CD4-positive, CD25-positive, alpha-beta regulatory T cell (primary cell): ENCODE data around the gene MGLL. TPM values are rescaled to one million over a fixed set of nuclear protein-coding genes. Genes with fewer than 3 reads are reported as not detected.

Experiments
- ATAC-seq, 2 donors: fragments of 150-1000 bp; cut with Tn5 transposase; one replicate each; pipeline ENCODE4 v1.10.0; 2021; ENCODE audit warnings: low read depth in 2 of 2, moderate number of reproducible peaks in 2 of 2, moderate library complexity in 1 of 2
- DNase-seq, 3 donors: peaks; one replicate each; pipeline versions ENCODE4 v3.0.0 to v3.0.0-alpha.2; 2012 to 2022; ENCODE audit warnings: mixed read lengths in 1 of 3
- H3K27ac ChIP-seq: one replicate; pipeline ENCODE4 v1.7.0; 2013; ENCODE audit warnings: mild to moderate bottlenecking, low read length; ENCODE audit not compliant: insufficient read depth, poor library complexity, severe bottlenecking
- H3K27me3 ChIP-seq: one replicate; pipeline ENCODE4 v1.7.0; 2013; ENCODE audit warnings: low read length; ENCODE audit not compliant: control insufficient read depth, insufficient read depth
- H3K36me3 ChIP-seq: one replicate; pipeline ENCODE4 v1.7.0; 2013; ENCODE audit warnings: mild to moderate bottlenecking, low read length, moderate library complexity; ENCODE audit not compliant: control insufficient read depth, insufficient read depth
- H3K4me1 ChIP-seq: 2 replicates; pipeline ENCODE4 v1.7.0; 2013; ENCODE audit warnings: mild to moderate bottlenecking, low read length; ENCODE audit not compliant: insufficient read depth, control insufficient read depth, poor library complexity, severe bottlenecking
- H3K4me3 ChIP-seq: one replicate; pipeline ENCODE4 v1.7.0; 2013; ENCODE audit warnings: low read depth, mild to moderate bottlenecking, low read length, moderate library complexity
- H3K9me3 ChIP-seq, 2 experiments: 1 replicate in 1 of 2; 2 replicates in 1 of 2; pipeline ENCODE4 v1.7.0; 2013; ENCODE audit warnings: low read length in 2 of 2, mild to moderate bottlenecking in 1 of 2, moderate library complexity in 1 of 2; ENCODE audit not compliant: control insufficient read depth in 2 of 2
- H3K27ac Mint-ChIP-seq, 3 donors: one replicate each; pipeline ENCODE4 v1.8.0; 2020 to 2022; ENCODE audit warnings: mild to moderate bottlenecking in 3 of 3, mixed read lengths in 3 of 3, moderate library complexity in 2 of 3
- H3K27me3 Mint-ChIP-seq: one replicate; pipeline ENCODE4 v1.8.0; 2022; ENCODE audit warnings: mild to moderate bottlenecking, mixed read lengths
- H3K36me3 Mint-ChIP-seq: one replicate; pipeline ENCODE4 v1.8.0; 2020; ENCODE audit warnings: mixed read lengths
- H3K4me1 Mint-ChIP-seq, 4 donors: one replicate each; pipeline ENCODE4 v1.8.0; 2020 to 2022; ENCODE audit warnings: mixed read lengths in 4 of 4, mild to moderate bottlenecking in 1 of 4
- H3K4me3 Mint-ChIP-seq, 4 donors: one replicate each; pipeline ENCODE4 v1.8.0; 2020 to 2022; ENCODE audit warnings: mild to moderate bottlenecking in 4 of 4, mixed read lengths in 4 of 4, moderate library complexity in 3 of 4
- H3K9me3 Mint-ChIP-seq, 7 donors: one replicate each; pipeline ENCODE4 v1.8.0; 2020 to 2022; ENCODE audit warnings: mixed read lengths in 7 of 7, mild to moderate bottlenecking in 3 of 7, moderate library complexity in 2 of 7
- polyA plus RNA-seq, 4 donors: library from polyadenylated mRNA; unstranded; fragments of 300-500 nt; fragmentation: Illumina TruSeq; gene quantifications; one replicate each; pipeline ENCODE4 v1.2.3, GENCODE V29; 2021
- total RNA-seq: library from RNA; stranded (reverse); gene quantifications from one replicate; pipeline ENCODE4 v1.2.3, GENCODE V29; 2022

MGLL gene
- total and polyA plus RNA-seq, 5 donors from 2014 or later, result 0.06 to 1.7 (median 1.4) TPM; not detected in 2

DNA sequence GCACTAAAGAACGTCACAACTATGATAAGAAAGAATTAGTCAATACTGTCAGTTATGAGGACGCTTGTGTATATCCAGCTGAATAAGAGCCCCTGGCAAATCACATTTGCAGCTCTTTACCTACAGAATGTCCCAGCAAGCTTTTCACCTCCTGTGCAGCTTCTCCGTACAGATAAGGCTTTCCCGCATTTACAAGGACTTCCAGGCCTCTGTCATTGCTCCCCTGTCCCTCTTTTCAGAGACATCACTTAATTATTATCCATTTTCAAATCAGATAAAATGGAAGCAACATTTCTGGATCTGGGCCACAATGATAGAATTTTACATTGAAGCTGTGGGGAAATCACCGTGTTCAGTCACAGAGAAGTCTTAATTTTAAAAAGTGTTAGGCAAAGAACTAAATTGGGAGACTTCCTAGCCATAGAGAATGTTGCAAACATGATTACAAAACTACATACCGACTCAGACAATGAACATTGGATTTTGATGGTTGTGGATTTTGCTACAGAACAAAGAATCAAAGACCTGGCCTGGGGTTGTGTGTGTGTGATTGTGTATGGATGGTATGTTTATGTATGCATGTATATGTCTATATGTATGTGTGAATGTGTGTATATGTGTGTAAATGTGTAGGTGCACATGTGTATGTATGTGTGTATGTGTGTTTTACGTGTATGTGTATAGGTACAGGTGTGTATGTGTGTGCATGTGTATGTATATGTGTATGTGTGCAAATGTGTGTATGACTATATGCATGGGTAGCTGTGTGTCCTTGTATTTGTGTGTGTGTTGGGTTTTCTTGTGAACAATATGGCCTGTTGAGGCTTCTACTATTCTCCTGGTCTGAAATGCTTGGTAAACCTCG is 41.5 kb downstream of the MGLL start:
- H3K27me3 ChIP-seq, result no peaks in the 10 kb centered on the region
- H3K9me3 Mint-ChIP-seq, result peaks cover 0 to 4% (median 0%) of the 10 kb centered on the region in 7 donors
- no peaks in the 10 kb centered on the region for H3K4me1 Mint-ChIP-seq
- H3K36me3 Mint-ChIP-seq, result no peaks in the 10 kb centered on the region
- H3K4me1 ChIP-seq, result no peaks in the 10 kb centered on the region
- H3K4me3 Mint-ChIP-seq, result no peak overlapping the region
- H3K9me3 ChIP-seq, result no peaks in the 10 kb centered on the region
- H3K36me3 ChIP-seq, result no peaks in the 10 kb centered on the region
- no peak overlapping the region for H3K27ac Mint-ChIP-seq
- DNase-seq (no peak), ATAC-seq (no peak)
- H3K27me3 Mint-ChIP-seq, result peaks cover 9% of the 10 kb centered on the region
- H3K4me3 ChIP-seq, result no peak overlapping the region
- H3K27ac ChIP-seq, result no peak overlapping the region

DNA sequence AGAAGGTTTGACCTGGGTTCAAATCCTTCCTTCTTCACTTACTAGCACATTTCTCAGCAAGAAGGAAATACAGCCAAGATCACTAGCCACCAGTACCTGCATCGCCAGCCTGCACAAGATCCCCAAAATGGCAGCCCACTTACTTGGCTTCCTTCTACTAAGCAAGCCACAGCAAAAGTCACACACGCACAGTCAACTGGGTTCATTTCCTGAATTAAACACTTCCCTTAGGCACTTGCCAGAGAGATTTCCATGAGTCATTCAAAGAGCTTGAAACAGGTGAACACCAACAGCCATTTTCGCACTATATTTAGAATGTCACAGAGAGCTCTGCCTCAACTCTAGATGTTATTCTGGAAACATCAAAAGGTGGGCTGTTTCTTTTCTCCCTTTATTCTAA is 42.6 kb downstream of the MGLL start:
- H3K9me3 ChIP-seq, result no peaks in the 10 kb centered on the region
- H3K27me3 Mint-ChIP-seq, result peaks cover 9% of the 10 kb centered on the region
- H3K27ac ChIP-seq, result no peak overlapping the region
- no peak overlapping the region for H3K27ac Mint-ChIP-seq
- no peak overlapping the region for H3K4me3 Mint-ChIP-seq
- H3K4me1 ChIP-seq, result no peaks in the 10 kb centered on the region
- H3K4me3 ChIP-seq, result no peak overlapping the region
- ATAC-seq (no peak), DNase-seq (peak in 1 of 3 donors; percentile 17)
- H3K9me3 Mint-ChIP-seq, result peaks cover 0 to 4% (median 0%) of the 10 kb centered on the region in 7 donors
- no peaks in the 10 kb centered on the region for H3K27me3 ChIP-seq
- no peaks in the 10 kb centered on the region for H3K36me3 Mint-ChIP-seq
- H3K4me1 Mint-ChIP-seq, result no peaks in the 10 kb centered on the region
- H3K36me3 ChIP-seq, result no peaks in the 10 kb centered on the region

DNA sequence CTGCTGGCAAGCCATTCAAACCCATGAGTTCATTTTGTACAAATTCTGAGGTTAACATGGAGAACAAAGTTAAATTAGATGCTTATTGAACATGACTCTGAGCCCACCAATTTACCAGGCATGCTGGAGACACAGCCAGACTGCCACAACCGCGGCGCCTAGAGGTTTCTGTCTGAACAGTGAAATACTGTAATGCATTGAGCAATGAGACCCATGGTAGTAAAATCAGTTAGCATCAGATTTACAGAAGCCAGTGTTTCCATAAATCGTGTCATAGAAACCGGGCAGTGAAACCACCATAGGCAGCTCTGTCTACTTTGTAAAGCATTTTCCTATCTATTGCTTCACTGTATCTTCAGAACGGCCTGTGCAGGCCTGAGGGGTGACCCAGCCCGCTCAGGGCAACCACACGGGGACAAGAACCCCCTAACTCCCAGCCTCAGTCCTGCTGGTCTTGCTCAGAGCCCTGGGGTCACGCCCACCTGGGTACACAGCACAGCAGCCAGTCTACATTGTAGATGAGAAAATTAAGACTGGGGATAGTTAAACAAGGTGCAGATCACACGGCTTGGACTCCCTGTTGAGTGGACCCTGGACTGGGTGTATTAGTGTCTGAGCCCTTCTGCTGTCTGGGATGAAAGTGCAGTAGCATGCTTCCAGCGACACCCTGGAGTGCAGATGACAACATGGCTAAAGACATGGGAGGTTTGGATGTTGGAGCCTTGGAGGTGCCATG is 44.2 kb downstream of the MGLL start:
- Mint-ChIP-seq H3K27ac (no peak overlapping the region), H3K9me3 (peaks cover 0 to 4% (median 0%) of the 10 kb centered on the region in 7 donors), H3K36me3 (no peaks in the 10 kb centered on the region), H3K4me1 (no peaks in the 10 kb centered on the region), H3K4me3 (no peak overlapping the region), H3K27me3 (peaks cover 9% of the 10 kb centered on the region)
- no peak for DNase-seq
- no peak for ATAC-seq
- no peaks in the 10 kb centered on the region for H3K4me1 ChIP-seq
- no peaks in the 10 kb centered on the region for H3K27me3 ChIP-seq
- H3K27ac ChIP-seq, result no peak overlapping the region
- H3K9me3 ChIP-seq, result no peaks in the 10 kb centered on the region
- H3K36me3 ChIP-seq, result no peaks in the 10 kb centered on the region
- H3K4me3 ChIP-seq, result no peak overlapping the region

DNA sequence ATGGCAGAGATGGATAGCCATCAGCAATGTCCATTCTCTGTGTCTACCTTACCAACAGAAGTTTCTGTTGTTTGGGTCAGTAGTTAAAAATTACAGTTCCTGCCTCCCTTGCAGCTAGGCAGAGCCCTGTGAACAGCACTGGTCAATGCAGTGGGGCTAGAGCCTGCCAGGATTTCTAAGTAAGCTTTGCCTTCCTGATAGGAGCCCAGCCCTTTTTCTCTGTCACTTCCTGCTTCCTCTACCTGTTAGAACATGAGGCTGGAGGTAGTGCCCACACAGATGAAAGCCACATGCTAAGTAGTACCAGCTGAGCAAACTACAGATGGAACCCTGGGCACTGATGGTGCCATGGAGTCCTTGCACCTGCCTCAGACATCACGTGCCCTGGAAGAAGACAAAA is 45.0 kb downstream of the MGLL start:
- Mint-ChIP-seq H3K9me3 (peaks cover 0 to 4% (median 0%) of the 10 kb centered on the region in 7 donors), H3K27me3 (peaks cover 13% of the 10 kb centered on the region), H3K4me3 (no peak overlapping the region), H3K27ac (no peak overlapping the region), H3K36me3 (no peaks in the 10 kb centered on the region), H3K4me1 (no peaks in the 10 kb centered on the region)
- DNase-seq (no peak), ATAC-seq (no peak)
- Histone ChIP-seq H3K4me3 (no peak overlapping the region), H3K9me3 (no peaks in the 10 kb centered on the region), H3K27me3 (no peaks in the 10 kb centered on the region), H3K36me3 (no peaks in the 10 kb centered on the region), H3K27ac (no peak overlapping the region), H3K4me1 (no peaks in the 10 kb centered on the region)

DNA sequence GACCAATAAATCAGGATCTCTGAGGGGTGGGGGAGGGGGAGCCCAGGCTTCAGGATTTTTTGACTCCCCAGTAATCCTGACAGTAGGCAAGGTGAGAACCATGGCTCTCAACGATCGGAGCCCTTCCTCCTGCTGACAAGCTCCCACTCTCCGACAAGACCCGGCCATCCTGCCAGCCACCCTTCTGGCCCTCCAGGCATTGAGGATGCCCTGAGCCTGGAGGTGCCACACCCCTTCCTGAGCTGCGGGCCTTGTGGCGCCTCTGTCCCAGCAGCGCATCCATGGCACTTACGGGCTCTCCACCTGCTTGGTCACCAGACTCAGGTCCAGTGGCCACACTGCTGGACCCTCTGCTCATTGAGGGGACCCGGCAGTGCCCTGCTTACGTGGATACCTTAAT is 46.0 kb downstream of the MGLL start:
- Mint-ChIP-seq H3K4me1 (no peaks in the 10 kb centered on the region), H3K27me3 (peaks cover 13% of the 10 kb centered on the region), H3K27ac (no peak overlapping the region), H3K36me3 (no peaks in the 10 kb centered on the region), H3K9me3 (peaks cover 0 to 4% (median 0%) of the 10 kb centered on the region in 7 donors), H3K4me3 (no peak overlapping the region)
- DNase-seq (no peak), ATAC-seq (no peak)
- Histone ChIP-seq H3K27me3 (no peaks in the 10 kb centered on the region), H3K9me3 (no peaks in the 10 kb centered on the region), H3K4me1 (no peaks in the 10 kb centered on the region), H3K36me3 (no peaks in the 10 kb centered on the region), H3K4me3 (no peak overlapping the region), H3K27ac (no peak overlapping the region)

DNA sequence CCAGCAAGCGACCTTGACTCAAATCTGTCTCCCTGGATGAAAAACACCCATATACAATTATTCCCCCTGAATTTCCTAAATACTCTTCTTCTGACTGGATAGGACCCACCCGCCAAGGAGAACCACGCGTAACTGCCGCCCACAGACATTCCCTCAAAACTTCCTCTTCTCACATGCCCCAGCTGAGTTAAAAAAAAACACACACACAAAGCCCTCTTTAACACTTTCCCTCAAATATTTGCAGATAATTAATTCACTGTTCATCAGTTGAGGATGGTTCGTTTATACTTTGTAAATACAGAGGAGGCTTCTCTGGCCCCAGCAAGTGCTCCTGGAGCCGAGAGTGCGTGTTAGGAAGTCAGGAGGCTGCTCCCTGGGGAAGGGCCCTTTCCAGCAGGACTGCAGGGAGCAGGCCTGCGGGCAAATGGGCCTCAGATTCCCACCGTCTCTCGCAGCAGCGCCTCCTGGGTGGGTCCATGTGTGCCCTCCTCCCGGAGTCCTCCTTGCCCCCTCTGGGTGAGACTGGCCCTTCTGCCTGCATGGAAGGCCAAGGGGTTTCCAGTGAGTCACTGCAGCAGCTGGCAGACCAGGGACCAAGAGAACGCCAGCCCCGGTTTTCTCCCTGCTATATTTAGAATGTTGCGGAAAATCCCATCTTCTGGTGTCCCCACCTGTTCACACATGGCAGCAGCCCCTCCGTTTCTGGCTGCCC is 46.8 kb downstream of the MGLL start:
- Histone ChIP-seq H3K36me3 (no peaks in the 10 kb centered on the region), H3K4me3 (no peak overlapping the region), H3K4me1 (no peaks in the 10 kb centered on the region), H3K9me3 (no peaks in the 10 kb centered on the region), H3K27ac (no peak overlapping the region), H3K27me3 (no peaks in the 10 kb centered on the region)
- H3K4me3 Mint-ChIP-seq, result no peak overlapping the region
- H3K27ac Mint-ChIP-seq, result peak overlapping the region in 1 of 3 donors; percentile 17
- DNase-seq (no peak), ATAC-seq (peak in 1 of 2 donors; percentile 13)
- H3K36me3 Mint-ChIP-seq, result no peaks in the 10 kb centered on the region
- H3K27me3 Mint-ChIP-seq, result peaks cover 13% of the 10 kb centered on the region
- H3K9me3 Mint-ChIP-seq, result peaks cover 0 to 4% (median 0%) of the 10 kb centered on the region in 7 donors
- H3K4me1 Mint-ChIP-seq, result no peaks in the 10 kb centered on the region

DNA sequence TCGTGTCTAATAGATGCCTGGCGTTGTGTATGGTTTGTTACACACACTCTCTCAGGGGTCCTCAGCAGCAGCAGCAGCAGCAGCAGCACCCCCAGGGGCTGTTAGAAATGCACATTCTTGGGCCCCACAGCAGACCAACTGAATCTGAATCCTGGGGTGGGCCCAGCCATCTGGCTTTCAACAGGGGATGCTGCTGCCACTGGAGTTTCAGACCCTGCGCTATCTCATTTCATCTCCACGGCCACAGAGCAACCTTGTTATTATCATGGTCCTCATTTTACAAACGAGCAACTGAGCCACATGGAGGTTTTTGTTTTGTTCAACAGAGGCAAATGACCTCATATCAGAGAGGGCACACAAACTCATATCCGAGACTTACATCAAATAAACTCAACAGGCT is 47.7 kb downstream of the MGLL start:
- H3K4me3 Mint-ChIP-seq, result no peak overlapping the region
- no peaks in the 10 kb centered on the region for H3K27me3 ChIP-seq
- H3K27me3 Mint-ChIP-seq, result peaks cover 10% of the 10 kb centered on the region
- H3K27ac ChIP-seq, result no peak overlapping the region
- H3K9me3 ChIP-seq, result no peaks in the 10 kb centered on the region
- H3K9me3 Mint-ChIP-seq, result peaks cover 0 to 4% (median 0%) of the 10 kb centered on the region in 7 donors
- H3K36me3 ChIP-seq, result no peaks in the 10 kb centered on the region
- H3K4me1 Mint-ChIP-seq, result no peaks in the 10 kb centered on the region
- H3K4me3 ChIP-seq, result no peak overlapping the region
- no peak overlapping the region for H3K27ac Mint-ChIP-seq
- no peaks in the 10 kb centered on the region for H3K4me1 ChIP-seq
- ATAC-seq, result no peak
- H3K36me3 Mint-ChIP-seq, result no peaks in the 10 kb centered on the region
- DNase-seq, result no peak
